IPS DF 6.9 (cell line): ENCODE measurements around the gene MYH4.
A peak's percentile ranks its signal among the peaks of the same experiment; 100 is the strongest.

Source experiments
- DNase-seq: peaks from one replicate; pipeline ENCODE4 v3.0.0-alpha.2; 2013; ENCODE audit warnings: low read depth, low spot score
- H3K27ac ChIP-seq: one replicate; pipeline ENCODE4 v1.5.1; 2013; ENCODE audit warnings: low read length, control low read depth
- H3K27me3 ChIP-seq: 2 replicates; pipeline ENCODE4 v1.6.1; 2013; ENCODE audit warnings: mild to moderate bottlenecking, low read length; ENCODE audit not compliant: control insufficient read depth, insufficient read depth
- H3K36me3 ChIP-seq: 2 replicates; pipeline ENCODE4 v1.6.1; 2013; ENCODE audit warnings: low read length; ENCODE audit not compliant: control insufficient read depth, insufficient read depth
- H3K4me1 ChIP-seq: 2 replicates; pipeline ENCODE4 v1.6.1; 2013; ENCODE audit warnings: low read length; ENCODE audit not compliant: control insufficient read depth, insufficient read depth
- H3K4me3 ChIP-seq: 2 replicates; pipeline ENCODE4 v1.5.1; 2013; ENCODE audit warnings: mild to moderate bottlenecking, low read length
- H3K9me3 ChIP-seq: 2 replicates; pipeline ENCODE4 v1.6.1; 2013; ENCODE audit warnings: low read length, inconsistent platforms; ENCODE audit not compliant: control insufficient read depth, insufficient read depth
- WGBS: extraction: QIAGEN DNeasy Blood & Tissue Kit; methylation state at CpG from one replicate; pipeline ENCODE4 v1.1.7; 2013; ENCODE audit warnings: mixed read lengths, missing lambda C conversion rate; ENCODE audit not compliant: insufficient read length, insufficient coverage; 5-methylcytosine and 5-hydroxymethylcytosine counted together

The MYH4 gene

GRCh38 chr17:10428781-10429180 lies 40.6 kb downstream of the MYH4 start:
- H3K36me3 ChIP-seq = no peaks in the 10 kb centered on the region
- no peak overlapping the region for H3K27ac ChIP-seq
- DNase-seq = no peak
- no CpG with 5 or more reads among the region's 2 CpGs for WGBS
- no peaks in the 10 kb centered on the region for H3K9me3 ChIP-seq
- no peaks in the 10 kb centered on the region for H3K4me1 ChIP-seq
- no peak overlapping the region for H3K4me3 ChIP-seq
- no peaks in the 10 kb centered on the region for H3K27me3 ChIP-seq

- no peak for DNase-seq
- H3K27me3 ChIP-seq = no peaks in the 10 kb centered on the region
- no peaks in the 10 kb centered on the region for H3K36me3 ChIP-seq
- H3K27ac ChIP-seq = no peak within 1 kb of the TSS
- H3K4me1 ChIP-seq = peaks cover 1% of the 10 kb centered on the region
- no peaks in the 10 kb centered on the region for H3K9me3 ChIP-seq
- H3K4me3 ChIP-seq = no peak within 1 kb of the TSS
- WGBS = no CpG with 5 or more reads among the region's 7 CpGs
Measured at GRCh38 chr17:10421900-10422542, 47.3 kb downstream of the MYH4 start, which contains the start of gene MYH8. Gene MYH8, minus strand, starts transcription at chr17:10421950. Its CDS starts 1,723 bp downstream, at chr17:10420227.

GRCh38 chr17:10421211-10421610 lies 48.1 kb downstream of the MYH4 start:
- no CpG with 5 or more reads among the region's 2 CpGs for WGBS
- Histone ChIP-seq H3K4me1 (peaks cover 1% of the 10 kb centered on the region), H3K36me3 (no peaks in the 10 kb centered on the region), H3K4me3 (no peak overlapping the region), H3K27me3 (no peaks in the 10 kb centered on the region), H3K27ac (no peak overlapping the region), H3K9me3 (no peaks in the 10 kb centered on the region)
- DNase-seq = no peak

- WGBS = no CpG with 5 or more reads among the region's 2 CpGs
- Histone ChIP-seq H3K36me3 (no peaks in the 10 kb centered on the region), H3K27me3 (no peaks in the 10 kb centered on the region), H3K4me3 (no peak overlapping the region), H3K4me1 (peaks cover 1% of the 10 kb centered on the region), H3K9me3 (no peaks in the 10 kb centered on the region), H3K27ac (no peak overlapping the region)
- no peak for DNase-seq
Measured at GRCh38 chr17:10420811-10421210, 48.5 kb downstream of the MYH4 start.

GRCh38 chr17:10417431-10417830 lies 51.9 kb downstream of the MYH4 start:
- Histone ChIP-seq H3K4me3 (no peak overlapping the region), H3K27me3 (no peaks in the 10 kb centered on the region), H3K27ac (no peak overlapping the region), H3K9me3 (no peaks in the 10 kb centered on the region), H3K36me3 (no peaks in the 10 kb centered on the region), H3K4me1 (peaks cover 1% of the 10 kb centered on the region)
- DNase-seq = no peak
- WGBS = no CpG with 5 or more reads among the region's 3 CpGs

- no peaks in the 10 kb centered on the region for H3K36me3 ChIP-seq
- H3K4me3 ChIP-seq = no peak overlapping the region
- no peaks in the 10 kb centered on the region for H3K9me3 ChIP-seq
- no CpG with 5 or more reads among the region's 4 CpGs for WGBS
- H3K27ac ChIP-seq = no peak overlapping the region
- no peaks in the 10 kb centered on the region for H3K27me3 ChIP-seq
- DNase-seq = no peak
- H3K4me1 ChIP-seq = peaks cover 1% of the 10 kb centered on the region
Measured at GRCh38 chr17:10415161-10415560, 54.2 kb downstream of the MYH4 start.

- no peak overlapping the region for H3K4me3 ChIP-seq
- H3K36me3 ChIP-seq = no peaks in the 10 kb centered on the region
- H3K27me3 ChIP-seq = no peaks in the 10 kb centered on the region
- no peaks in the 10 kb centered on the region for H3K4me1 ChIP-seq
- no peak for DNase-seq
- H3K27ac ChIP-seq = no peak overlapping the region
- no peaks in the 10 kb centered on the region for H3K9me3 ChIP-seq
Measured at GRCh38 chr17:10403589-10403988, 65.8 kb downstream of the MYH4 start.

GRCh38 chr17:10398352-10398751 lies 71.0 kb downstream of the MYH4 start:
- Histone ChIP-seq H3K4me3 (no peak overlapping the region), H3K27me3 (no peaks in the 10 kb centered on the region), H3K4me1 (no peaks in the 10 kb centered on the region), H3K27ac (no peak overlapping the region), H3K36me3 (no peaks in the 10 kb centered on the region), H3K9me3 (no peaks in the 10 kb centered on the region)
- WGBS = no CpG with 5 or more reads among the region's 9 CpGs
- peak; percentile 16 for DNase-seq

GRCh38 chr17:10396524-10397163 lies 72.7 kb downstream of the MYH4 start:
- WGBS = no CpG with 5 or more reads among the region's 14 CpGs
- Histone ChIP-seq H3K36me3 (no peaks in the 10 kb centered on the region), H3K27ac (no peak overlapping the region), H3K27me3 (no peaks in the 10 kb centered on the region), H3K4me1 (no peaks in the 10 kb centered on the region), H3K9me3 (no peaks in the 10 kb centered on the region), H3K4me3 (no peak overlapping the region)
- no peak for DNase-seq

- H3K27ac ChIP-seq = no peak overlapping the region
- no peaks in the 10 kb centered on the region for H3K4me1 ChIP-seq
- H3K9me3 ChIP-seq = no peaks in the 10 kb centered on the region
- no peaks in the 10 kb centered on the region for H3K27me3 ChIP-seq
- no CpG with 5 or more reads among the region's 6 CpGs for WGBS
- H3K4me3 ChIP-seq = no peak overlapping the region
- no peaks in the 10 kb centered on the region for H3K36me3 ChIP-seq
- no peak for DNase-seq
Measured at GRCh38 chr17:10394201-10394887, 75.0 kb downstream of the MYH4 start.
